ENCODE measurements around the gene CCDC40.

DNA sequence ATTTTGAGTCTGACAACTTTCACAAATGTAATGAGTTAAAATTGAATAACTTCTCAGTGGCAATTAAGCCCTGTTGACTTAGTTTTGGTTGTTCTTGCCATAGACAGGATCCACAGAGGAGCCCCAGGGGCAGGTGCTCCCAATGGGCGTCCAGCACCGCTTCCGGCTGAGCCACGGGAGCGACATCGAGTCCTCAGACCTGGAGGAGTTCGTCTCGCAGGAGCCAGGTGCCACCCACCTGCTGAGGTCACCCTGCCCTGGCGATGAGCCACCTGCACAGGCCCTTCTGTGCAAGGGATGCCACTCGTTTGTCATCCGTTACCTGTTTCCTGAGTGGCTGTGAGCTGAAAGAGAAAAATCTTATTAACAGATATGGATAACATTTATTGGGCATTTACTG is 10.7 kb downstream of the CCDC40 start:
- TF ChIP-seq, protein P1, sequence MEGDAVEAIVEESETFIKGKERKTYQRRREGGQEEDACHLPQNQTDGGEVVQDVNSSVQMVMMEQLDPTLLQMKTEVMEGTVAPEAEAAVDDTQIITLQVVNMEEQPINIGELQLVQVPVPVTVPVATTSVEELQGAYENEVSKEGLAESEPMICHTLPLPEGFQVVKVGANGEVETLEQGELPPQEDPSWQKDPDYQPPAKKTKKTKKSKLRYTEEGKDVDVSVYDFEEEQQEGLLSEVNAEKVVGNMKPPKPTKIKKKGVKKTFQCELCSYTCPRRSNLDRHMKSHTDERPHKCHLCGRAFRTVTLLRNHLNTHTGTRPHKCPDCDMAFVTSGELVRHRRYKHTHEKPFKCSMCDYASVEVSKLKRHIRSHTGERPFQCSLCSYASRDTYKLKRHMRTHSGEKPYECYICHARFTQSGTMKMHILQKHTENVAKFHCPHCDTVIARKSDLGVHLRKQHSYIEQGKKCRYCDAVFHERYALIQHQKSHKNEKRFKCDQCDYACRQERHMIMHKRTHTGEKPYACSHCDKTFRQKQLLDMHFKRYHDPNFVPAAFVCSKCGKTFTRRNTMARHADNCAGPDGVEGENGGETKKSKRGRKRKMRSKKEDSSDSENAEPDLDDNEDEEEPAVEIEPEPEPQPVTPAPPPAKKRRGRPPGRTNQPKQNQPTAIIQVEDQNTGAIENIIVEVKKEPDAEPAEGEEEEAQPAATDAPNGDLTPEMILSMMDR (IDR thresholded peaks at IDR 0.05), result no peak
- no peak for TF ChIP-seq POLR2A (IDR thresholded peaks at IDR 0.05)

Data from Peyer's patch (tissue), 4 donors.